AG04450 (cell line): Measurements from ENCODE around the gene BEAN1. TPM values are rescaled to one million over a fixed set of nuclear protein-coding genes. Genes with fewer than 3 reads are reported as not detected.

Source experiments
- CTCF ChIA-PET: fragments of 300-600, 350-600 bp; formaldehyde crosslinking; extraction: SDS; loops from one replicate; lab custom pipeline; 2022; ENCODE audit warnings: antibody characterized with exemption, inconsistent platforms; lab: Charles Lee
- POLR2A ChIA-PET: fragments of 350-600 bp; formaldehyde crosslinking; extraction: SDS; loops from one replicate; lab custom pipeline; 2021; ENCODE audit warnings: antibody characterized with exemption, inconsistent platforms; lab: Yijun Ruan, JAX
- DNase-seq: peaks from one replicate; pipeline ENCODE4 v3.0.0-alpha.2; 2011; ENCODE audit warnings: low read depth, low spot score
- H3K27ac ChIP-seq: one replicate; pipeline ENCODE4 v1.5.1; 2012; ENCODE audit warnings: low read depth, low read length, control low read depth
- H3K27me3 ChIP-seq: one replicate; pipeline ENCODE4 v1.6.0; 2012; ENCODE audit warnings: low read length; ENCODE audit not compliant: control insufficient read depth, insufficient read depth
- H3K4me3 ChIP-seq: 2 replicates; pipeline ENCODE4 v1.5.1; 2011; ENCODE audit warnings: mild to moderate bottlenecking, low read depth, low read length, control low read depth
- H3K9me3 ChIP-seq: 2 replicates; pipeline ENCODE4 v1.5.1; 2012; ENCODE audit warnings: low read length; ENCODE audit not compliant: control insufficient read depth, insufficient read depth
- polyA plus RNA-seq: library from polyadenylated mRNA; depleted of rRNA; stranded (reverse); fragments of >200 nt; gene quantifications from 2 replicates; pipeline ENCODE4 v1.2.3, GENCODE V29; 2011
- TF ChIP-seq, protein P1 (sequence below): IDR thresholded peaks from 2 replicates; pipeline ENCODE4 v1.5.1; 2011; ENCODE audit warnings: low read depth, low read length, control low read depth, inconsistent platforms

The BEAN1 gene
- polyA plus RNA-seq, 1 experiment, result not detected

DNA sequence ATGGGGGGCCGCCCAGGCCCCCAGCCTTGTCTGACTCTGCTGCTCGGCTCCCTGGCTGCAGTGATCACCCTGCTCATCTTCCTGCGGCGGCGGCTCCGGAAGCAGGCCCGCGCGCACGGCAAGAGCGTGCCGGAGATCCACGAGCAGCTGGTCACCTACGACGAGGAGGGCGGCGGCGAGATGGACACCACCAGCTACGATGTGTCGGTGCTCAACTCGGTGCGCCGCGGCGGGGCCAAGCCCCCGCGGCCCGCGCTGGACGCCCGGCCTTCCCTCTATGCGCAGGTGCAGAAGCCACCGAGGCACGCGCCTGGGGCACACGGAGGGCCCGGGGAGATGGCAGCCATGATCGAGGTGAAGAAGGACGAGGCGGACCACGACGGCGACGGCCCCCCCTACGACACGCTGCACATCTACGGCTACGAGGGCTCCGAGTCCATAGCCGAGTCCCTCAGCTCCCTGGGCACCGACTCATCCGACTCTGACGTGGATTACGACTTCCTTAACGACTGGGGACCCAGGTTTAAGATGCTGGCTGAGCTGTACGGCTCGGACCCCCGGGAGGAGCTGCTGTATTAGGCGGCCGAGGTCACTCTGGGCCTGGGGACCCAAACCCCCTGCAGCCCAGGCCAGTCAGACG lies 24.4 kb upstream of the BEAN1 start:
- CTCF ChIA-PET, result no interaction called here

DNA sequence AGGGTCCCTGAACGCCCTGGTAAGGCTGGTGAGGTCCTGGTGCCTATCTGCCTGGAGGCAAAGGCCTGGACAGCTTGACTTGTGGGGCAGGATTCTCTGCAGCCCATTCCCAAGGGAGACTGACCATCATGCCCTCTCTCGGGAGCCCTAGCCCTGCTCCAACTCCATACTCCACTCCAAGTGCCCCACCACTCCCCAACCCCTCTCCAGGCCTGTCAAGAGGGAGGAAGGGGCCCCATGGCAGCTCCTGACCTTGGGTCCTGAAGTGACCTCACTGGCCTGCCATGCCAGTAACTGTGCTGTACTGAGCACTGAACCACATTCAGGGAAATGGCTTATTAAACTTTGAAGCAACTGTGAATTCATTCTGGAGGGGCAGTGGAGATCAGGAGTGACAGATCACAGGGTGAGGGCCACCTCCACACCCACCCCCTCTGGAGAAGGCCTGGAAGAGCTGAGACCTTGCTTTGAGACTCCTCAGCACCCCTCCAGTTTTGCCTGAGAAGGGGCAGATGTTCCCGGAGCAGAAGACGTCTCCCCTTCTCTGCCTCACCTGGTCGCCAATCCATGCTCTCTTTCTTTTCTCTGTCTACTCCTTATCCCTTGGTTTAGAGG lies 23.5 kb upstream of the BEAN1 start:
- POLR2A ChIA-PET, result no interaction called here
- DNase-seq, result no peak
- TF ChIP-seq, protein P1, sequence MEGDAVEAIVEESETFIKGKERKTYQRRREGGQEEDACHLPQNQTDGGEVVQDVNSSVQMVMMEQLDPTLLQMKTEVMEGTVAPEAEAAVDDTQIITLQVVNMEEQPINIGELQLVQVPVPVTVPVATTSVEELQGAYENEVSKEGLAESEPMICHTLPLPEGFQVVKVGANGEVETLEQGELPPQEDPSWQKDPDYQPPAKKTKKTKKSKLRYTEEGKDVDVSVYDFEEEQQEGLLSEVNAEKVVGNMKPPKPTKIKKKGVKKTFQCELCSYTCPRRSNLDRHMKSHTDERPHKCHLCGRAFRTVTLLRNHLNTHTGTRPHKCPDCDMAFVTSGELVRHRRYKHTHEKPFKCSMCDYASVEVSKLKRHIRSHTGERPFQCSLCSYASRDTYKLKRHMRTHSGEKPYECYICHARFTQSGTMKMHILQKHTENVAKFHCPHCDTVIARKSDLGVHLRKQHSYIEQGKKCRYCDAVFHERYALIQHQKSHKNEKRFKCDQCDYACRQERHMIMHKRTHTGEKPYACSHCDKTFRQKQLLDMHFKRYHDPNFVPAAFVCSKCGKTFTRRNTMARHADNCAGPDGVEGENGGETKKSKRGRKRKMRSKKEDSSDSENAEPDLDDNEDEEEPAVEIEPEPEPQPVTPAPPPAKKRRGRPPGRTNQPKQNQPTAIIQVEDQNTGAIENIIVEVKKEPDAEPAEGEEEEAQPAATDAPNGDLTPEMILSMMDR, result no peak
- CTCF ChIA-PET, result interaction anchor here (0.7 to 4.0 kb wide), 5 partner anchors 11 to 464 kb away, joined by 3 to 24 read pairs (median 5); no protein-coding TSS in a partner anchor
- H3K27ac ChIP-seq, result no peak overlapping the region
- H3K27me3 ChIP-seq, result peaks cover 30% of the 10 kb centered on the region
- peaks cover 5% of the 10 kb centered on the region for H3K9me3 ChIP-seq
- H3K4me3 ChIP-seq, result no peak overlapping the region

More for the DNA sequence above, 24.4 kb upstream of the BEAN1 start:
- no peak overlapping the region for H3K27ac ChIP-seq
- TF ChIP-seq, protein P1, result no peak
- DNase-seq, result no peak
- no peak overlapping the region for H3K4me3 ChIP-seq
- H3K9me3 ChIP-seq, result peaks cover 5% of the 10 kb centered on the region
- peaks cover 32% of the 10 kb centered on the region for H3K27me3 ChIP-seq
- POLR2A ChIA-PET, result no interaction called here

DNA sequence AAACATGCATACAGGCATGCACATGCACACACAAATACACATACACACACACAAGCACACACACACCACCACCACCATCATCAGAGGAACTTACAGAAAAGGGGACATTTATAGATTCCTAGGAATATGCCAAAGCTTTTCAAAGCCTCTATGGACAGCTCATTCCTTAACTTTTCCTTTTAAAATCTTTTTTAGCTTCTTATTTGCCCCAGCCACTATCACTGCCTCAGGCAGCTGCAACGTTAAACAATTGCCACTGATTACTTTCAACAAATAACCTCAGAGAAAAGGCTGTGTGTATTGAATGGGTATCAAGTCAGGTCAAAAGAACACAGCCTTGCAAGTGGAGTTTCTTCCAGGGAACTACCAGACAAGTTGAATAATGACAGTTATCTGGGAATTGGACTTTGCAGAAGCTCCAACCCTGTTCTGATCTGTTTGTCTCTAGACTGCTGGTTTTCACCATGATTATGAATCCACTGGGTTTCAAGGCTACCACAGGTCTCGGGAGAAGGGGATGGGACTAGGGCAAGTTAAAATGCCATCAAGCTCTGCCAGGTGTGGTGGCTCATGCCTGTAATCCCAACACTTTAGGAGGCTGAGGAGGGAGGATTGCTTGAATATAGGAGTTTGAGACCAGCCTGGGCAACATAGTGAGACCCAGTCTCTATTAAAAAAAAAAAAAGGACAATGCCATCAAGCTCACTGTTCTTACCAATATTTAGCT lies 21.9 kb upstream of the BEAN1 start:
- TF ChIP-seq, protein P1, result no peak
- Histone ChIP-seq H3K9me3 (peaks cover 5% of the 10 kb centered on the region), H3K27me3 (peaks cover 30% of the 10 kb centered on the region), H3K27ac (no peak overlapping the region), H3K4me3 (no peak overlapping the region)
- CTCF ChIA-PET, result interaction anchor here (0.5 to 4.0 kb wide), 28 partner anchors 9 to 463 kb away, joined by 3 to 24 read pairs (median 4); partner anchors contain the start of genes CMTM3 and DYNC1LI2
- POLR2A ChIA-PET, result no interaction called here
- DNase-seq, result no peak

GRCh38 chr16:66406534-66407221 lies 20.4 kb upstream of the BEAN1 start:
- Histone ChIP-seq H3K27me3 (peaks cover 26% of the 10 kb centered on the region), H3K9me3 (peaks cover 5% of the 10 kb centered on the region), H3K4me3 (peak overlapping the region; percentile 74), H3K27ac (peak overlapping the region; percentile 12)
- POLR2A ChIA-PET, result interaction anchor here (0.6 kb wide), 1 partner anchor 349 kb away, joined by 3 read pairs; no protein-coding TSS in a partner anchor
- DNase-seq, result no peak
- CTCF ChIA-PET, result interaction anchor here (0.6 to 4.0 kb wide), 38 partner anchors 9 to 1230 kb away, joined by 3 to 24 read pairs (median 5); partner anchors contain the start of genes CKLF, CMTM3, DYNC1LI2 and NAE1
- TF ChIP-seq, protein P1, result peak; percentile 85
